GM21447 (cell line): ENCODE data around the gene RASSF3.
A peak's percentile ranks its signal among the peaks of the same experiment; 100 is the strongest.
"Not testable (repeated sequence)": the region's sequence is repeated elsewhere in the genome, so short reads cannot be mapped to it uniquely, and the experiment has no call there.

Source experiments
- ATAC-seq: cut with Tn5 transposase; IDR thresholded peaks from one replicate; pipeline ENCODE4 v1.9.1; 2021; ENCODE audit not compliant: unreplicated experiment

Gene RASSF3, protein sequence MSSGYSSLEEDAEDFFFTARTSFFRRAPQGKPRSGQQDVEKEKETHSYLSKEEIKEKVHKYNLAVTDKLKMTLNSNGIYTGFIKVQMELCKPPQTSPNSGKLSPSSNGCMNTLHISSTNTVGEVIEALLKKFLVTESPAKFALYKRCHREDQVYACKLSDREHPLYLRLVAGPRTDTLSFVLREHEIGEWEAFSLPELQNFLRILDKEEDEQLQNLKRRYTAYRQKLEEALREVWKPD

DNA sequence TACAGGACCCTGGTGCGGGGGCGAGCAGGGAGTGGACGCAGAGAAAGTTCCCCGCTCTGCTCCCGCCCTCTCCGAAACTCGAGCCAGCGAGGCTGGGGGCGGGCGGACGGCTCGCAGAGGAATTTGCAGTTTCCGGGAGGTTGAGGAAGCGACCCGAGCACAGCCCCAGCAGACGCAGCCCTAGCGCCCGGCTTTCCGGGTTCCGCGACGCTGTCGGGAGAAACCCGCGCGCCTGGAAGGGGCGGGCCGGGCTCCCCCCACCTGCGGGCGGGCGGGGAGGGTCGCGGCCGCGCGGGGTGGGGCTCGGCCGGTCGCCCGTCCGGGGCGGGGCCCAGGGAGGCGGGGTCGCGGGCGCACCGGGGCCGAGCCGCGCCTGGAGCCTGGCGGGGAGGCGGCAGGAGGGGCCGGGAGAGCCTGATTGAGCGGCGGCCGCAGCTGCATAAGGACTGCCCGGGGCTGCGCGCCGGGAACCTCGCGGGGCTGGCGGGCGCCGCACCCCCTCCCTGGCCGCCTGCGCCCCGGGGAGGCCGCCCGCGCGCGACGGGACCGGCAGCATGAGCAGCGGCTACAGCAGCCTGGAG, at the start of gene RASSF3:
Gene RASSF3 (plus strand): TSS at position 417 of the 581 bp plus-strand sequence. CDS start 138 bp downstream, at position 555.
- ATAC-seq = peak; percentile 43

- ATAC-seq = no peak
Measured at GRCh38 chr12:64561302-64562136, 48.8 kb upstream of the RASSF3 start.

DNA sequence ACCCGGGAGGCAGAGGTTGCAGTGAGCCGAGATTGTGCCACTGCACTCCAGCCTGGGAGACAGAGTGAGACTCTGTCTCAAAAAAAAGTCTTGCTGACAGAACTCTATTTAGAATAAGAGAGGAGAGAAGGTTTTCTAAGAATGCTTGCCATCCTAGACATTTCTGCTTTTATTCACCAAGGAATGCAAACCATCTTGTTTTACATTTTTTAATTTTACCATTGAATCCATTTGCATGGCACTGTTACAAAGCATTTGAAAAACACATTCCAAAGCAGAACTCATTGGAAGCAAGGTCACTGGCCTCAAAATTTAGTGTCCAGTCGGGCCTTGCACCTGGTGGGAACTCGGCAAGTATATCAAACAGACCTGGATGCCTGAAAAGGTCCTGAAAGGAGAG, 44.2 kb upstream of the RASSF3 start:
- no peak for ATAC-seq

- no peak for ATAC-seq
Measured at GRCh38 chr12:64566831-64567517, 43.3 kb upstream of the RASSF3 start.

GRCh38 chr12:64567570-64567969, 42.7 kb upstream of the RASSF3 start:
- ATAC-seq = no peak

- no peak for ATAC-seq
Measured at GRCh38 chr12:64568298-64568697, 42.0 kb upstream of the RASSF3 start.

DNA sequence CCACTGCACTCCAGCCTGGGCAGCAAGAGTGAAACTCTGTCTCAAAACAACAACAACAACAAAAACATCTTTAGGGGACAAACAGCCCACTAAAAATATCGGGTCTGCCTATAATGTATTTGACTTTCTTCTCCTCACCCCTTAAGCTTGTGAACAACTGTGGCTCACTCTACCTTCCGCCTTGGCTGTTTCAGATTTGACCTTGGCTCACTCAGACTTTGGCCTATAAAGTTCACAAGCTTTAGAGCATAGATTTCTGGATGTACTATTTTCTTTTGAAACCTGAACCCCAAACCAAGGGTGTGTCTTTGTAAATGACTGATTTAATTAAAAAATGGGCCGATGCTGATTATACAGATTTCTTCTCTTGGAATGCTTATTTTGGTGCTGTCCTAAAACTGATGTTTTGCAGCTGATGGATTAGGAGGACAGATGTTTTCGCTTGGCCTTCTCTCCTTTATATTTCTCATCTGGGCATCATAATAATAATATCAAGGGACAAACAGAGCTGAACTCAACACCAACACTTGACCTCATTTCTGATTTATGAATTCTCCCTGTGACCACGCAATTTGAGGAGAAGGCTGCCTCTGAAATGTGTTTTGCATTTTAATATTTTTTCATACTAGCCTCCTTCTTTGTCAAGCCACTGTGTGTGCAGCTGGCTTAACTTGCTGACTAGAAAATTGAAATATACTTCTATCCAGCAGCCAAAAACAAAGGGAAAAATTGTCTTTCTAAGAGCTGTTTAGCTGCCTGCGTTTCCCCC, 40.2 kb upstream of the RASSF3 start:
- ATAC-seq = no peak

DNA sequence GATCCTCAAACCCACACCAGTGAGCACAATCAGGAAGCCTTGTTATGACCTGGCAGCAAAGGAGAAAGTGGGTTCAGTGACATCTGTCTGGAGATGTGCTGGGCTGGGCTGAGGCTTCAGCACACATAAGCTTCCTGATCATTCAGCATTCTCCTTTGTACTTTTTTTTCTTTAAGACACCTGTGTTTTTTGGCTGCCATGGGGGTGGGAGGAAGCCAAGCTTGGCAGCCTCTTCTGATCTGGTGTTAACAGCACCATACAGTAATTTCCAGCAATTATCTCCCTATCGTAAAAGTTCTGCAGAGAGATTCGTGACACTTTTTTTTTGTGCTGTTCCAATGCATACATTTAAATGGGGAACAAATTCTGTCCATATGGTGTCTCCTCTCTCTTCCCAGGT, 38.9 kb upstream of the RASSF3 start:
- no peak for ATAC-seq

- no peak for ATAC-seq
Measured at GRCh38 chr12:64572241-64572640, 38.1 kb upstream of the RASSF3 start.

GRCh38 chr12:64574837-64575236, 35.5 kb upstream of the RASSF3 start:
- ATAC-seq = no peak

- no peak for ATAC-seq
Measured at GRCh38 chr12:64577046-64577445, 33.2 kb upstream of the RASSF3 start.

DNA sequence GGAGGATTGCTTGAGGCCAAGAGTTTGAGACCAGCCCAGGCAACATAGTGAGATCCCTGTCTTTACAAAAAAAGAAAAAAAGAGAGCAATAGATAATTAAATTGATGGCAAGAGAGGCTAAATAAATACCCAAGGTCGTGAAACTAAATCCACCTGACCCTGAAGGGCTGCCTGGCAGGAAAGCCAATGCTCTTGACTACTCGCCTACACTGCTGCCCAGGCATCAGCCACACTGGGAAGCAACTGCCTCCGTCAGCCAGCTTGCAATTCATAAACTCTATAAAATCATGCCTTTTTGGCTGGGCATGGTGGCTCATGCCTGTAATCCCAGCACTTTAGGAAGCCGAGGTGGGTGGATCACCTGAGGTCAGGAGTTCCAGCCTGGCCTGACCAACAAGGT, 31.7 kb upstream of the RASSF3 start:
- no peak for ATAC-seq

- no peak for ATAC-seq
Measured at GRCh38 chr12:64580681-64581080, 29.6 kb upstream of the RASSF3 start.

- no peak for ATAC-seq
Measured at GRCh38 chr12:64582114-64582513, 28.2 kb upstream of the RASSF3 start.

GRCh38 chr12:64582862-64583261, 27.4 kb upstream of the RASSF3 start:
- ATAC-seq = no peak

GRCh38 chr12:64583395-64583770, 26.9 kb upstream of the RASSF3 start:
- not testable (repeated sequence) for ATAC-seq

- no peak for ATAC-seq
Measured at GRCh38 chr12:64583771-64584421, 26.4 kb upstream of the RASSF3 start.

DNA sequence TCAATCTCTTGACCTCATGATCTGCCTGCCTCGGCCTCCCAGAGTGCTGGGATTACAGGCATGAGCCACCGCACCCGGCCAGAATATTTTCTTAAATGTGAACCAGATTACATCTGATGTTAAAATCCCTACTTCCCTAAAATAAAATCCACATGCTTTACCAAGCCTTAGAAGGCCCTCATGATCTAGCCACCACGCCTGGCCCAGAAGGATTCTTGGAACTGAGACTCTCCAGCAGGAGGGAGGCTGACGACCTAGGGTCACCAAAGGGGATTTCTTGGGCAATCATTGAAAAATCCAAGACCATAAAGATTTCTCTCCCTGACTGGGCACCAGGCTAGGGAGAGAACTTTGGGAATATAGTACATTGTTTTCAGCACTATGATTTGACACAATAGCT, 25.2 kb upstream of the RASSF3 start:
- ATAC-seq = no peak

- ATAC-seq = no peak
Measured at GRCh38 chr12:64587447-64587846, 22.8 kb upstream of the RASSF3 start.

DNA sequence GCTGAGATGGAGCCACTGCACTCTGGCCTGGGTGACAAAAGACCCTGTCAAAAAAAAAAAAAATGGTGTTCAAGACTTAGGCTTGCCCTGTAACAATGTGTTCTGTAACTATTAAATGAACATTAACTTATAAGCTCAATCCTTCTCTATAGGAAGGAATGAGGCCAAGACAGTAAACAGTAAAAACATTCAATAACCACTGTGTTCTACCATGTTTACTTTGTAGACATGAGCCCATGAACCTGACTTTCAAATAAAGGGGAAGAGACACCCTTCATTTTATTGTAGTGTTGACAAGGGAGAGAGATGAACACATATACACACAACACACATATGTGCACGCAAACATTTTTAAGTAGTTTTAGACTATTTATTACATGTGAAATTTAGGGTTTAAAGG, 20.1 kb upstream of the RASSF3 start:
- no peak for ATAC-seq
